NCI-H446 (cell line): ENCODE measurements around the gene TANC2.

Source experiments
- DNase-seq, 2 experiments: peaks; one replicate each; lab custom pipeline; 2025; lab: John Stamatoyannopoulos, UW

The TANC2 gene

GRCh38 chr17:62965686-62966425, at the start of gene TANC2:
Gene TANC2, plus strand, starts transcription at chr17:62966235. Its CDS starts 43,325 bp downstream, at chr17:63009560.
- peak in 1 of 2 experiments; percentile 43 for DNase-seq

- no peak for DNase-seq
These were observed 49.1 kb upstream of the TANC2 start for GRCh38 chr17:62916684-62917571.

- DNase-seq, result no peak
These were observed 46.6 kb upstream of the TANC2 start for GRCh38 chr17:62919388-62919787.

- DNase-seq, result no peak
These were observed 45.7 kb upstream of the TANC2 start for GRCh38 chr17:62920300-62920699.

- DNase-seq, result no peak
These were observed 44.2 kb upstream of the TANC2 start for GRCh38 chr17:62921817-62922216.

- DNase-seq, result no peak
These were observed 42.5 kb upstream of the TANC2 start for GRCh38 chr17:62923258-62924150.

- DNase-seq, result no peak
These were observed 40.7 kb upstream of the TANC2 start for GRCh38 chr17:62925267-62925836.

GRCh38 chr17:62927083-62927482, 39.0 kb upstream of the TANC2 start:
- no peak for DNase-seq

GRCh38 chr17:62929320-62929719, 36.7 kb upstream of the TANC2 start:
- no peak for DNase-seq

GRCh38 chr17:62931101-62931500, 34.9 kb upstream of the TANC2 start:
- DNase-seq, result no peak

GRCh38 chr17:62933501-62934385, 32.3 kb upstream of the TANC2 start:
- DNase-seq, result peak in 1 of 2 experiments; percentile 3

GRCh38 chr17:62935098-62935497, 30.9 kb upstream of the TANC2 start:
- DNase-seq, result no peak

GRCh38 chr17:62935523-62935922, 30.5 kb upstream of the TANC2 start:
- no peak for DNase-seq

GRCh38 chr17:62937606-62938005, 28.4 kb upstream of the TANC2 start:
- DNase-seq, result peak; percentile 5 to 50

GRCh38 chr17:62941358-62941991, 24.6 kb upstream of the TANC2 start:
- no peak for DNase-seq

- DNase-seq, result no peak
These were observed 17.7 kb upstream of the TANC2 start for GRCh38 chr17:62948370-62948769.

GRCh38 chr17:62949036-62949435, 17.0 kb upstream of the TANC2 start:
- peak in 1 of 2 experiments; percentile 67 for DNase-seq

GRCh38 chr17:62950067-62950466, 16.0 kb upstream of the TANC2 start:
- DNase-seq, result peak; percentile 32 to 87

GRCh38 chr17:62955841-62956352, 10.1 kb upstream of the TANC2 start:
- no peak for DNase-seq

- DNase-seq, result no peak
These were observed 2.7 kb upstream of the TANC2 start for GRCh38 chr17:62963296-62963695.
